Trophoblast cell (in vitro differentiated cells and primary cell): ENCODE data around the gene SSC5D.

Experiments used
- DNase-seq, 2 donors: peaks; one replicate each; pipeline ENCODE4 v3.0.0-alpha.2; 2016
- H2AFZ ChIP-seq: 2 replicates; pipeline ENCODE4 v1.6.1; 2013; ENCODE audit warnings: low read length, moderate library complexity, mild to moderate bottlenecking; ENCODE audit not compliant: insufficient read depth, poor library complexity
- H2AK5ac ChIP-seq: 2 replicates; pipeline ENCODE4 v1.6.1; 2013; ENCODE audit warnings: mild to moderate bottlenecking, low read length
- H2BK120ac ChIP-seq: 2 replicates; pipeline ENCODE4 v1.6.1; 2013; ENCODE audit warnings: low read length, mild to moderate bottlenecking, moderate library complexity; ENCODE audit not compliant: insufficient read depth, poor library complexity
- H2BK12ac ChIP-seq: 2 replicates; pipeline ENCODE4 v1.6.1; 2013; ENCODE audit warnings: mild to moderate bottlenecking, low read length, moderate library complexity
- H2BK5ac ChIP-seq: 2 replicates; pipeline ENCODE4 v1.6.1; 2013; ENCODE audit warnings: low read length, low read depth, moderate library complexity, mild to moderate bottlenecking; ENCODE audit not compliant: poor library complexity
- H3K14ac ChIP-seq: 2 replicates; pipeline ENCODE4 v1.6.1; 2013; ENCODE audit warnings: mild to moderate bottlenecking, low read length
- H3K18ac ChIP-seq: 2 replicates; pipeline ENCODE4 v1.6.1; 2013; ENCODE audit warnings: mild to moderate bottlenecking, low read length
- H3K23ac ChIP-seq: 2 replicates; pipeline ENCODE4 v1.6.1; 2013; ENCODE audit warnings: low read length
- H3K27ac ChIP-seq: 2 replicates; pipeline ENCODE4 v1.5.1; 2013; ENCODE audit warnings: low read depth, mild to moderate bottlenecking, inconsistent platforms, low read length, moderate library complexity
- H3K27me3 ChIP-seq: 2 replicates; pipeline ENCODE4 v1.6.1; 2013; ENCODE audit warnings: inconsistent platforms, mild to moderate bottlenecking, low read length, moderate library complexity; ENCODE audit not compliant: insufficient read depth
- H3K36me3 ChIP-seq, 2 experiments: 1 replicate in 1 of 2; 2 replicates in 1 of 2; pipeline ENCODE4 v1.6.1; 2013; ENCODE audit warnings: low read length in 2 of 2, mild to moderate bottlenecking in 2 of 2, moderate library complexity in 1 of 2; ENCODE audit not compliant: insufficient read depth in 2 of 2, control insufficient read depth in 1 of 2
- H3K4ac ChIP-seq: 2 replicates; pipeline ENCODE4 v1.6.1; 2013; ENCODE audit warnings: low read depth, mild to moderate bottlenecking, low read length, moderate library complexity
- H3K4me1 ChIP-seq, 2 experiments: 1 replicate in 1 of 2; 2 replicates in 1 of 2; pipeline ENCODE4 v1.6.1; 2013; ENCODE audit warnings: low read length in 2 of 2, mild to moderate bottlenecking in 2 of 2, moderate library complexity in 1 of 2; ENCODE audit not compliant: insufficient read depth in 2 of 2, control insufficient read depth in 1 of 2
- H3K4me2 ChIP-seq: 2 replicates; pipeline ENCODE4 v1.6.1; 2013; ENCODE audit warnings: inconsistent platforms, mild to moderate bottlenecking, low read length, moderate library complexity
- H3K4me3 ChIP-seq: 2 replicates; pipeline ENCODE4 v1.5.1; 2013; ENCODE audit warnings: mild to moderate bottlenecking, low read depth, low read length, inconsistent platforms
- H3K79me1 ChIP-seq: one replicate; pipeline ENCODE4 v1.6.1; 2013; ENCODE audit warnings: low read length
- H3K79me2 ChIP-seq: 2 replicates; pipeline ENCODE4 v1.6.1; 2013; ENCODE audit warnings: low read length, mild to moderate bottlenecking; ENCODE audit not compliant: control insufficient read depth, insufficient read depth, poor library complexity
- H3K9ac ChIP-seq: 2 replicates; pipeline ENCODE4 v1.6.1; 2013; ENCODE audit warnings: mild to moderate bottlenecking, low read length
- H3K9me3 ChIP-seq: 2 replicates; pipeline ENCODE4 v1.6.1; 2013; ENCODE audit warnings: low read depth, mild to moderate bottlenecking, control low read depth, inconsistent platforms, low read length; ENCODE audit not compliant: insufficient read depth
- H4K12ac ChIP-seq: 2 replicates; pipeline ENCODE4 v1.6.1; 2013; ENCODE audit warnings: low read depth, mild to moderate bottlenecking, low read length, moderate library complexity
- H4K8ac ChIP-seq: 2 replicates; pipeline ENCODE4 v1.6.1; 2013; ENCODE audit warnings: low read depth, mild to moderate bottlenecking, low read length, moderate library complexity
- H4K91ac ChIP-seq: one replicate; pipeline ENCODE4 v1.6.1; 2013; ENCODE audit warnings: low read depth, mild to moderate bottlenecking, low read length, moderate library complexity
- WGBS: extraction: QIAGEN DNeasy Blood & Tissue Kit; methylation state at CpG from one replicate; pipeline ENCODE4 v1.1.7; 2013; ENCODE audit warnings: missing lambda C conversion rate; ENCODE audit not compliant: insufficient read length, insufficient coverage; ENCODE audit errors: extremely low coverage; 5-methylcytosine and 5-hydroxymethylcytosine counted together

Gene SSC5D

GRCh38 chr19:55508120-55508519 is 19.9 kb downstream of the SSC5D start:
- Histone ChIP-seq H3K4me3 (no peak overlapping the region), H3K4ac (no peak overlapping the region), H3K36me3 (peaks cover 6 to 7% of the 10 kb centered on the region in 2 experiments), H3K27me3 (peaks cover 2% of the 10 kb centered on the region), H4K8ac (no peak overlapping the region), H2BK12ac (no peak overlapping the region), H2BK5ac (no peak overlapping the region), H3K79me1 (no peaks in the 10 kb centered on the region), H3K4me2 (no peak overlapping the region), H3K9me3 (peaks cover 8% of the 10 kb centered on the region), H3K79me2 (no peaks in the 10 kb centered on the region), H3K4me1 (peaks cover 0 to 5% of the 10 kb centered on the region in 2 experiments), H2AFZ (no peak overlapping the region), H2BK120ac (no peak overlapping the region), H3K23ac (no peak overlapping the region), H4K91ac (no peak overlapping the region), H3K14ac (no peak overlapping the region), H3K27ac (no peak overlapping the region), H3K9ac (peak overlapping the region; percentile 23), H2AK5ac (no peak overlapping the region), H4K12ac (no peak overlapping the region), H3K18ac (no peak overlapping the region)
- no CpG with 5 or more reads among the region's 10 CpGs for WGBS
- DNase-seq: no peak

GRCh38 chr19:55516878-55517620 is 28.8 kb downstream of the SSC5D start:
- H3K79me1 ChIP-seq: peaks cover 3% of the 10 kb centered on the region
- peak; percentile 84 to 94 for DNase-seq
- no peak overlapping the region for H2BK5ac ChIP-seq
- peak overlapping the region; percentile 14 for H3K18ac ChIP-seq
- peaks cover 3 to 8% of the 10 kb centered on the region in 2 experiments for H3K36me3 ChIP-seq
- H2BK120ac ChIP-seq: no peak overlapping the region
- peak overlapping the region; percentile 3 for H3K4me3 ChIP-seq
- H2AFZ ChIP-seq: peak overlapping the region; percentile 67
- no peak overlapping the region for H3K14ac ChIP-seq
- H2AK5ac ChIP-seq: peak overlapping the region; percentile 11
- peak overlapping the region; percentile 10 for H4K91ac ChIP-seq
- peak overlapping the region; percentile 30 for H4K8ac ChIP-seq
- peak overlapping the region; percentile 59 for H3K4me2 ChIP-seq
- no peaks in the 10 kb centered on the region for H3K27me3 ChIP-seq
- H3K27ac ChIP-seq: no peak overlapping the region
- H3K4me1 ChIP-seq: peaks cover 0 to 4% of the 10 kb centered on the region in 2 experiments
- no peak overlapping the region for H3K9ac ChIP-seq
- no peaks in the 10 kb centered on the region for H3K79me2 ChIP-seq
- peaks cover 5% of the 10 kb centered on the region for H3K9me3 ChIP-seq
- H3K4ac ChIP-seq: no peak overlapping the region
- H4K12ac ChIP-seq: peak overlapping the region; percentile 24
- no peak overlapping the region for H3K23ac ChIP-seq
- WGBS: no CpG with 5 or more reads among the region's 61 CpGs
- H2BK12ac ChIP-seq: no peak overlapping the region

GRCh38 chr19:55519451-55520311 is 31.4 kb downstream of the SSC5D start:
- Histone ChIP-seq H3K4me1 (peaks cover 0 to 4% of the 10 kb centered on the region in 2 experiments), H3K27ac (no peak overlapping the region), H3K27me3 (no peaks in the 10 kb centered on the region), H3K4ac (no peak overlapping the region), H2BK120ac (no peak overlapping the region), H2AK5ac (no peak overlapping the region), H3K79me1 (peaks cover 3% of the 10 kb centered on the region), H3K4me3 (no peak overlapping the region), H2AFZ (no peak overlapping the region), H3K23ac (no peak overlapping the region), H3K36me3 (peaks cover 0 to 3% of the 10 kb centered on the region in 2 experiments), H3K79me2 (no peaks in the 10 kb centered on the region), H3K4me2 (no peak overlapping the region), H3K9ac (no peak overlapping the region), H4K12ac (no peak overlapping the region), H3K9me3 (peaks cover 5% of the 10 kb centered on the region), H3K14ac (no peak overlapping the region), H2BK12ac (no peak overlapping the region), H2BK5ac (no peak overlapping the region), H4K91ac (no peak overlapping the region), H3K18ac (no peak overlapping the region), H4K8ac (no peak overlapping the region)
- no CpG with 5 or more reads among the region's 10 CpGs for WGBS
- DNase-seq: peak in 1 of 2 donors; percentile 7

- no peaks in the 10 kb centered on the region for H3K79me2 ChIP-seq
- H4K8ac ChIP-seq: no peak overlapping the region
- WGBS: no CpG with 5 or more reads among the region's 14 CpGs
- H3K4me2 ChIP-seq: no peak overlapping the region
- no peak overlapping the region for H3K23ac ChIP-seq
- no peak overlapping the region for H2BK120ac ChIP-seq
- H2AFZ ChIP-seq: no peak overlapping the region
- no peak overlapping the region for H3K9ac ChIP-seq
- H3K27ac ChIP-seq: no peak overlapping the region
- peak overlapping the region; percentile 4 for H3K4me3 ChIP-seq
- H3K4me1 ChIP-seq: peaks cover 0 to 4% of the 10 kb centered on the region in 2 experiments
- DNase-seq: no peak
- peaks cover 5% of the 10 kb centered on the region for H3K9me3 ChIP-seq
- H3K36me3 ChIP-seq: no peaks in the 10 kb centered on the region
- no peak overlapping the region for H4K91ac ChIP-seq
- no peak overlapping the region for H2AK5ac ChIP-seq
- no peak overlapping the region for H2BK5ac ChIP-seq
- H2BK12ac ChIP-seq: no peak overlapping the region
- H3K79me1 ChIP-seq: peaks cover 3% of the 10 kb centered on the region
- H3K27me3 ChIP-seq: no peaks in the 10 kb centered on the region
- no peak overlapping the region for H4K12ac ChIP-seq
- no peak overlapping the region for H3K4ac ChIP-seq
- H3K18ac ChIP-seq: no peak overlapping the region
- H3K14ac ChIP-seq: no peak overlapping the region
Measured at GRCh38 chr19:55520691-55521292, 32.6 kb downstream of the SSC5D start.
